Activated CD4-positive, alpha-beta T cell treated with anti-CD3 and anti-CD28 coated beads for 48 hours (primary cell): ENCODE results near the gene RITA1.
A peak's percentile ranks its signal among the peaks of the same experiment; 100 is the strongest.
"Not testable (repeated sequence)": the region's sequence is repeated elsewhere in the genome, so short reads cannot be mapped to it uniquely, and the experiment has no call there.

ENCODE experiments used
- DNase-seq: peaks from one replicate; pipeline ENCODE4 v3.0.0-alpha.2; 2020

The RITA1 gene

GRCh38 chr12:113206802-113207201, 21.3 kb downstream of the RITA1 start:
- not testable (repeated sequence) for DNase-seq

- no peak for DNase-seq
Observed at GRCh38 chr12:113207613-113208040, 22.1 kb downstream of the RITA1 start.

GRCh38 chr12:113208041-113208934, 22.8 kb downstream of the RITA1 start:
- DNase-seq = peak; percentile 71

- DNase-seq = no peak
Observed at GRCh38 chr12:113211160-113211559, 25.6 kb downstream of the RITA1 start.

- DNase-seq = no peak
Observed at GRCh38 chr12:113214895-113215400, 29.4 kb downstream of the RITA1 start.

GRCh38 chr12:113216027-113216426, 30.5 kb downstream of the RITA1 start:
- DNase-seq = no peak

GRCh38 chr12:113220593-113221180, 35.2 kb downstream of the RITA1 start:
- no peak for DNase-seq

GRCh38 chr12:113221181-113221996, 35.9 kb downstream of the RITA1 start, which contains the start of gene TPCN1:
TSS of gene TPCN1 (plus strand) at chr12:113221464. CDS start at chr12:113226853, 5,389 bp downstream.
- peak; percentile 100 for DNase-seq

GRCh38 chr12:113221997-113222729, 36.6 kb downstream of the RITA1 start:
- peak; percentile 38 for DNase-seq

GRCh38 chr12:113222730-113223531, 37.4 kb downstream of the RITA1 start:
- no peak for DNase-seq

GRCh38 chr12:113224955-113225354, 39.4 kb downstream of the RITA1 start:
- DNase-seq = no peak

- DNase-seq = no peak
Observed at GRCh38 chr12:113226696-113227568, 41.4 kb downstream of the RITA1 start.

GRCh38 chr12:113227686-113228391, 42.3 kb downstream of the RITA1 start:
- no peak for DNase-seq

- no peak for DNase-seq
Observed at GRCh38 chr12:113228394-113229028, 43.0 kb downstream of the RITA1 start.

GRCh38 chr12:113230315-113231234, 45.1 kb downstream of the RITA1 start:
- DNase-seq = peak; percentile 45

GRCh38 chr12:113231235-113232088, 45.9 kb downstream of the RITA1 start:
- DNase-seq = no peak
